ENCODE results near the gene TECPR2. TPM values are rescaled to one million over a fixed set of nuclear protein-coding genes. Genes with fewer than 3 reads are reported as not detected.
A peak's percentile ranks its signal among the peaks of the same experiment; 100 is the strongest.

The TECPR2 gene
- total RNA-seq, 1 donor from 2014 or later: 8.6 TPM

DNA sequence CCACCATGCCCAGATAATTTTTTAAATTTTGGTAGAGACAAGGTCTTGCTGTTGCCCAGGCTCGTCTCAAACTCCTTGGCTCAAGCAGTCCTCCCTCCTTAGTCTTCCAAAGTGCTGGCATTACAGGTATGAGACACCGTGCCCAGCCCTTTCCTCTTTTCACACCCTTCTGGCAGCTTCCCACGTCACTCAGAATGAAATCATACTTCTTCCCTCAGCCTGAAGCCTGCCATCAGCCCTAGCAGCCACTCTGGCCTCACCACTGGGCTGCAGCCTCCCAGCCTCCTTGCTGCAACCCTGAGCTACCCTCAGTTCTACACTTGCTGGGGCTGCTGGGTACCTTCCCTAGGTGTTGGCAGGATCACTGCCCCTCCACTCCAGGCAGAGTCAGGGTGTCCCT lies 128.6 kb downstream of the TECPR2 start:
- no peak for FAIRE-seq
- no peak for DNase-seq (ENCODE audit: low spot score in 2 of 2)

DNA sequence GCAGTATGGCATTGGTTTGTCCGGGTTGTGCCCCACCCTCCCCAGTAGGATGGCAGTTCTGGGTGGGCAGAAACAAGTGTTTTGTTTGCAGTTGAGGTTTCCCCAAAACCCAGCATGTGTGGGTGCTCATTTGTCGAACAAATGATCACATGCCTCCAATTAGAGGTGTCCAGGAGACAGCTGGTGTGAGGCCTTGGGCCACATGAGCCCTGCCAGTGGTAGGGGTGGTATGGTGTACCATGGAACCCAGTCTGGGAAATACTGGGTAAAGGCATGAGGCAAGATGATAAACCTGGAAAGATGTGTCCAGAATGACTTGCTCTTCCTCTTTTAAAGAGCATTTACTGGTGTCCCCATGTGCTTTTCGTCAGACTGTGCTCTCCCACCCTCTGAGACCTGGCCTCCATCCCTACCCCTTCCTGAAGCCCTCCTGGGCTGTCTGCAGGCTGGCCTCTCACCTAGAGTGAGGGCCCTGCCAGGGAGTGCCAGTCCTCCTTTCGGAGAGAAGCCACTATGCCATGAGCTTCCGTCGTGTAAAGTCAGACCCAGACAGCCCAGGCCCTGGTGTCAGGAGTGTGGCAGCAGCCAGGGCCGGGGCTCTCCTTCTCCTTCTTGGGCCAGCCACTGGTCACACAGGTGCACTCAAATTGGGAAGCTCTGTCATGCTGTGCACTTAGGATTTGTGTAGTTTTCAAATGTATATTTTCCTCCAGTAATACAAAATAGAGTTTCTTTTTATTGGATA lies 129.2 kb downstream of the TECPR2 start:
- FAIRE-seq (no peak), DNase-seq (ENCODE audit: low spot score in 2 of 2) (no peak)

DNA sequence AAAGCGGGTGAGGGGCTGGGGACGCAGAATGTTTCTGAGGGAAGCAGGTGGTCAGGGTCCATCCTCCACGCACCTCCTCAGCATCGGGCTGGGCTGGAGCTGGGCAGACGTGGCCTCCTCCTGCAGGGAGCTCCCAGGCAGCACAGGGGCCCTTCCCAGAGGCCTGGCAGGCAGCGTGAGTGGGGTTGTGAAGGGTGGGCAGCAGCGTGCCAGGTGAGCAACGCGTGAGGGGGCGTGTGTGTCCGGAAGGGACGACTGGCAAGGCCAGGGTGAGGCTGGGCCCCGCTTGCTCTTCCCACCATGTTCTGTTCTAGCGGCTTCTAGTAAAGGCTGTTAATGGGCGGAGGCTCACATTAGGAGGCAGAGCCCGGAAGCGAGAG lies 129.8 kb downstream of the TECPR2 start:
- FAIRE-seq (no peak), DNase-seq (ENCODE audit: low spot score in 2 of 2) (no peak)

DNA sequence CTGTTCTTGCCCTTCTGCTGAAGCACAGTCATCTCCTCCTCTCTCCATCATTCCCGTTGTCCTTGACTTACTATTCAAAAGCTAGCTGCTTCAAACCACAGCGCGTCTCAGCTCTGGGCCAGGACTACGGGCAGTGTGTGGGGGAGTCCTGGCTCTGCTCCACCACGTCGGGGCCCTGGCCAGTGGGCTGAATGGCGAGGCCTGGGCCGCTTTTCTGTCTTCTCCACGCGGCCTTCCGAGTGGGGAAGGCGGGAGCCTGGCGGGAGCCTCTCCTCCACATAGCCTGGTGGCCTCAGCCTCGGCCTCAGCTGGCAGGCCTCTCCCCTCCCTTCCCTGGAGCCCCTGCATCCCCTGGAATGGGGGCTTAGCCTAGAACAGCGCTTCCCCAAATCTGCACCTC lies 130.4 kb downstream of the TECPR2 start:
- DNase-seq (ENCODE audit: low spot score in 2 of 2) (no peak), FAIRE-seq (no peak)

DNA sequence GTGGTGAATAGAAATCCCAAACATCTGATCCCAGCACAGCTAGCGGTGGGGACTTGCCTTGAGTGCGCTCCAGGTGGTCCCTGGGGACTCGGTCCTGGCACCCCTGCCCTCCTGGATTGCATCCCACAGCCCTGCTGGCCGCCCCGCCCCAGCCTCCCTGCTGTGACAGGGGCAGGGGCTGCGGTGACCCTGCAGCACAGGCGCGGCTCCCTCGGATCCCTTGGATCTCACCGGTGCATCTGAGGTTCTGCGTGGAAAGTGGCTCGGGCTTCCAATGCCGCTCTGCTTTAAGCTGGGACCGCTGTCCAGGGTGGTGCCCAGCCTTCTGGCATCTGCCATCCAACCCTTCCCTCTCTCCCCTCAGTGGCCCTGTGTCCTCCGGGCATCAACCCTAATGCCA lies 130.8 kb downstream of the TECPR2 start:
- no peak for FAIRE-seq
- DNase-seq (ENCODE audit: low spot score in 2 of 2): no peak

DNA sequence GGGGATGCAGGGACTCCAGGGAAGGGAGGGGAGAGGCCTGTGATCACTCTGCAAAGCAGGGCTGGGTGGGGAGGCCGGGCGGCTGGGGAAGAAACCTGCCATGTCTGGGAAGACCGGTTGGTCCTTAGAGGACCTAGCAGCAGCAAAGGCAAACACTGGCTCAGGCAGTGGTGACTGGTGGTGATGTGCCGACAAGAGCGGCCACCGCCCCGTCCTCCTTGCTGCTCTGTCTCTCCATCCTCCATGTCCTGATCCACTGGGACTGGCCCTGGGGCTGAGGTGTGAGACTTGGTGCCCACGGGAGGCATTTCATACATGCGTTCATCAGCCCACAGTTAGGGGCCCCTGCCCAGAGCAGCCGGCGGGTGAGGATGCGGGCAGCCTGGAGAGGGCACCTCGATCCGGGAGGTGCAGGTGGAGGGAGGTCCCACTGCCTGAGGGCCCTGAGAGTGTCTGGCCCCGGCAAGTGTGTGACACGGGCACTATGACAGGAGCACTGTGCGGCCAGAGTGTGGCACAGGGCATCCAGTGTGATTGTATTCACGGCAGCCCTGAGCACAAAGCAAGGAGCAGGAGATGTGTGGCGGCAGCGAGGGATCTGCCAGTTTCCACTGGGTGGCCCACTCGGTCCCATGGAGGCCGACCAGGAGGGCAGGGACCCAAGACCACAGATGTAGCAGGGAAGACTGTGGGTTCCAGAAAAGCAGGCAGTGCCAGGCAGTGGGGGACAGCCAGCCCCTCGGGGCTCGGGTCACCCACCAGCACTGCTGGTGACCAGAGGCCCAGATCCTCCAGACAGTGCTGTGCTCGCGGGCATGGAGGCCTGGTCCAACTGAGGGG lies 133.0 kb downstream of the TECPR2 start:
- DNase-seq (ENCODE audit: low spot score in 2 of 2) (peak in 1 of 2 donors; percentile 14), FAIRE-seq (no peak)

DNA sequence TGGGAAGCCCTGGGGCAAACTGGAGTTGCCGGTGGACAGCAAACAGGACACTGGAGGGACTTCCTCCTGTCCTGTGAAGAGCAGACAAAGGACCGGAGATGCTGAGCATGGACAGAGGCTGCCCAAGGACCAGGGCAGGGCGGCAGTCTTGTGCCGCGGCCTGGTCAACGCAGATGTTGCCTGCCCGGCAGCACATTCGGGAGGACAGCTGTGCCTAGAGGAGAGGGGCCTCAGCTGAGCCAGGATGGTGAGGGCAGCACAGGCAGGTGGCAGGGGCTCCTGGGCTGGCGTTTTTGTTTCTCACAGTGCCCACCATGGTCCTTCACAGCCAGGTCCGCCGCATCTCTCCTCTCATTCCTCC lies 133.6 kb downstream of the TECPR2 start:
- DNase-seq (ENCODE audit: low spot score in 2 of 2) (no peak), FAIRE-seq (no peak)

DNA sequence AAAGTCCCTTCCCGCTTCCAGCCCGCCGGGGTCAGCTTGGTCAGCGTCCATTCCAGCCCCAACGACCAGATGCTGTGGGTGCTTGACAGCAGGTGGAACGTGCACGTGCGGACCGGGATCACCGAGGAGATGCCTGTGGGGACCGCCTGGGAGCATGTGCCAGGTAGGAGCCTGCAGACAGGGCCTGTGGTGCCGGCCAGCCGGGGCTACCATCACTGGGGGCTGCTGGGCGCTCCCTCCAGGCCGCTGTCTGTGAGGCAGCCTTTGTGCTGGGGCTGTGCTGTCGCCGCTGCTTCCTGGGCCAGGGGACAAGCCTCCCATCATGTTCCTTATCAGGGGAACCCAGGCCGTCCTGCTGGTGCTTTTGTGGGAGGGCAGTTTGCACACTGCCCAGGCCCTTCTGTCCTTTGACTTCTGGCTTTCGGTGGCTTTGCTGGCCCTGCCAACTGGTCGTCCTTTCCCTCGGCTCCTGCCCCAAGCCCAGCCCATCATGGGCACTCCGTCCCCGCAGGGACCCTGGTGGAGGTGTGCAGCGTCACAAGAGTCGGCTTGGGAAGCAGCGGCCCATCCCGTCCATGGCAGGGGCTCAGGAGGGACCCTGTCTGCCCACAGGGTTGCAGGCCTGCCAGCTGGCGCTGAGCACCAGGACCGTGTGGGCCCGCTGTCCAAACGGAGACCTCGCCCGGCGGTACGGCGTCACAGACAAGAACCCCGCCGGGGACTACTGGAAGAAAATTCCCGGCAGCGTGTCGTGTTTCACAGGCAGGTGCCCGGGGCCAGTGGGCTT lies 134.4 kb downstream of the TECPR2 start:
- FAIRE-seq: no peak

DNA sequence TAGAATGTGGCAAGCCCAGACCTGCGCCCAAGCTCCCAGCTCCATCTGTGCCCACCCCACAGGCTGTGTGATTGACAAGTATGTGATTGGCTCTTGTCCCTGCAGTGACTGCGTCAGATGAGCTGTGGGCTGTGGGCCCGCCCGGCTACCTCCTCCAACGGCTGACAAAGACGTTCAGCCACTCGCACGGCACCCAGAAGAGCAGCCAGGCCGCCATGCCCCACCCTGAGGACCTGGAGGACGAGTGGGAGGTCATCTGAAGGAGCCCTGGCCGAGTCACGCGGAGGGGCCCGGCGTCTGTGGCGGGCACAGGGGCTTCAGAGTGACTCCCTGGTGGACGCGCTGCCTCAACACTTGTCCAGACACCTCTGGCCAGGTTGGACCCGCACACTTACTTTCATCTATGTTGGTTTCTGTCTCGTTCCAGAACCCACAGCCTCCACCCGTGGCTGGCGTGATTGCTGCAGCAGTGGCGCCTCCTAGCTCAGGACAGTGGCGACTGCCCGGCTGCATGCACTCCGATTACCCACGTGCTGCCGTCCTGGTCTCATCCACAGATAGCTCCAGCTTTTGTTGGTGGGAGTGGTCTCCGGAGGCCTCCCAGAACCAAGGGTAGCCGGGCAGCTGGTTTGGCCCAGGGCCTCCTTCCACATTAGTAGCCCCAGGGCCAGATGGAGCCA lies 135.4 kb downstream of the TECPR2 start:
- FAIRE-seq (no peak), DNase-seq (ENCODE audit: low spot score in 2 of 2) (peak in 1 of 2 donors; percentile 34)

More for the DNA sequence above, 134.4 kb downstream of the TECPR2 start:
- DNase-seq (ENCODE audit: low spot score in 2 of 2): peak in 1 of 2 donors; percentile 13

DNA sequence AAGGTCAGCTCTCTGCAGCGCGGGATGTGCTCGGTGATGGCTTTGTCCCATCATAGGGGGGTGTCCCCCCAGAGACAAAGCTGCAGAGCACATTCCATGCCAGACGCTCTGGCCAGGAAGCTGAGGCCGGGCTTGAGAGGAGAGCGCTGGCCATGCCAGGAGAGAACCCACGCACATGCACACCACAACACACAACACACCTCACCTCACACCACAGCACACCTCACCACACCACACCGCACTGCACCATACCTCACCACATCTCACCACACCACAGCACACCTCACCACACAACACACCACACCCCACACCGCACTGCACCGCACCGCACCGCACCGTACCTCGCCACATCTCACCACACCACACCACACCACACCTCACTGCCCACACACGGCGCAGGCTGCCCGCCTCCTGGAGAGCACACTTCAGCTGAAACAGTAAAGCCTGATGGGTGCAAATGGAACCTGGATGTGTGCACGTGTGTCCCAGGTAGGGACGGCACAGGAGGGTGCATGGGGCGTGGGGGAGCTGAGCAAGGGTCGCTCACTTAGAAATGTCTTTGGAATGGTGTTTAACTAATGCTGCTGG lies 136.0 kb downstream of the TECPR2 start:
- DNase-seq (ENCODE audit: low spot score in 2 of 2) (peak in 1 of 2 donors; percentile 22), FAIRE-seq (no peak)

DNA sequence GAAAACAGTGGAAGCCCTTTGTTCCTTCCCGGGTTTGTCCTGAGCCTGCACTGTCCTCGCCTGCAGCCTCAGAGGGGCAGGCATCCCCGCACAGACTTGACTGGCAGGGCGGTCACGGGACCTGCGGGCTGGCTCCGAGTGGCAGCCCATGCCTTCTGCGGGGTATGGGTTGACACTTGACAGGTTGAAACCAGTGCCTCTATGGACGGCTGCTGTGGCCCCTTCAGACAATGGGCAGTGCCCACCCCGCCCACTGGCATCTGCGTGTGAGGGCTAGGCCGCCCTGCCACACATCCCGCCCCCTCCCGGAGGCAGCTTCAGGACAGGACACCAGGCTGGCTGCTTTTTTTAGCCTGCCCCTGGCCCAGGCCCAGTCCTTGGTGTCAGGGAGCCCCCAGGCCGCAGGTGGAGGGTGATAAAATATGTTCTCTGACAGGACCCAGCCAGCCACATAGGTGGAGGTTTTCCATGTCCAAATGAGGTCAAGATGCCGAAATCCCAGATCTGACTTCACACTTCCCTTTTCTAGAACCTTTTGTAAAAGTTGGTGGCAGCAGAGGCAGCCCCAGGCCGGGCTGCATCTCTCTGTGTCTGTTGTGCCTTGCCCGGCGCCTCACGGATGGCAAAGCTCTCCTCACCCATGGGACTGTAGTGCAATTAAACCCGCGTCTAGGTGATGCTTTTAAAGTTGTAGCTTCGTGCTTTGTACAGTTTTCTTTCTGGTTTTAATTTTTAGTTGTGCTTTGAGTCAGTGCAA lies 136.8 kb downstream of the TECPR2 start:
- FAIRE-seq: no peak
- DNase-seq (ENCODE audit: low spot score in 2 of 2): peak in 1 of 2 donors; percentile 16

DNA sequence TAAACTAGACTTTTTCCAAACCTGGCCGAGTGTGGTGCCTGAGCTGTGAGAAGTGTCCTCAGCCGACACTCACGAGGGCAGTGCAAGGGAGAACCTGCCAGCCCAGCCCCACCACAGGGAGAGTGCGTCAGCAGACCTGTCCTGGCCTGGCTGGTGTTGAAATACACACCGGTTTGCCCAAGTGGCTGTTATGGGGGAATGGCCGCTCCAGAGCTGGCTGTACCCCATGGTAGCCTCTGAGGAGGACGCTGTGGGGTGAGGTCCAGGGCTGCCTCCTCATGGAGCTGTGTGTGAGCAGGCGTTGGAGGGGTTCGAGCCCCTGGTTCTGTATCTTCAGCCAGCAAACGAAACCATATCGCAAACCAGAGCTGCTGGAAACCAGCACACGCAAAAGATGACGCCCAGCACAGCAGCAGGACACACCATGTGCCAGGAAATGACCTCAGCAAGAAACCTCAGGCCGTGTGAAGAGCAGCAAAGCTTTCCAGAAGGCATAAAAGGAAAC lies 137.5 kb downstream of the TECPR2 start:
- peak in 1 of 2 donors; percentile 22 for DNase-seq (ENCODE audit: low spot score in 2 of 2)
- no peak for FAIRE-seq

DNA sequence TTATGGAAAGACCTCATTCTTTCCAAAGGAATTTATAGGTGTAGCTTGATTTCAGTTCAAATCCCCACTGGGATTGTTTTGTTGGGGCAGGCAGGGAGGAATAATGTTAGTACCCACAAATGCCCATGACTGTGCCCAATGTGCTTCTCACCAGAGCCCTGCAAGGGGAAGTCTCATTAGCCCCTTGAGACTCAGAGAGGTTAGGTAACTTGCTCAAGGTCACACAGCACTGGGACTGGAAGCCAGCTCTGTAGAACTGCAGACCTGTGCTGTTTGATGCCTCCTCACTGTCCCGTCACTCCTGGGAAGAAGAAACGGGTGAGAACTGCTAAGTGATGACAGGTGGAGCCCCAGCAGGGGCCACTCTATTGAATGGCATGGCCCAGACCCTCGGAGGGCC lies 138.0 kb downstream of the TECPR2 start:
- FAIRE-seq (no peak), DNase-seq (ENCODE audit: low spot score in 2 of 2) (no peak)

DNA sequence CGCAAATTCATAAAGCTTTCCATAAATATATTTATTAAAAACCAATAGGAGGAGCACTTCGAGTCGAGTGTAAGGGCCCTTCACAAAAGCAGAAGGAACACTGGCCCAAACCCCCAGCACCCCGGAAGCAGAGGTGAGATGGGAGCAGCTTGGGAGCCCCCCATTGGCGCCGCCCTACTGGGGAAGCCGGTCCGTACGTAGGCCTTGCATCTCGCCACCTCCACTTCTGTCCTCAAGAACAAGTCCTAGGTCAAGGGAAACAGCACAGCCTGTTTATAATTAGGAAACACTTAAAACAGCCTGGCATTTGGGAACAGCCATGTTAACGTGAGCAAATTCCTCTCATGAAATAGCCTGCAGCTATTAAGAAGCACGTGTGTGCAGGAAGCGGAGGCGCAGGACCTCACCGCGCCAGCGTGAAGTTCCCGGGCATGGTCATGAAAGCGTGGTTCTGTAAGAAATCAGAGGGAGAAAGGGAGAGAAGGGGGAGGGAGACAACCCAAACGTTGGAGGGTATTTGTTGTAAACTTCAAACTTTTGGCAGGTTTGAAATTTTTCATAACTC lies 139.1 kb downstream of the TECPR2 start:
- FAIRE-seq (no peak), DNase-seq (ENCODE audit: low spot score in 2 of 2) (no peak)

DNA sequence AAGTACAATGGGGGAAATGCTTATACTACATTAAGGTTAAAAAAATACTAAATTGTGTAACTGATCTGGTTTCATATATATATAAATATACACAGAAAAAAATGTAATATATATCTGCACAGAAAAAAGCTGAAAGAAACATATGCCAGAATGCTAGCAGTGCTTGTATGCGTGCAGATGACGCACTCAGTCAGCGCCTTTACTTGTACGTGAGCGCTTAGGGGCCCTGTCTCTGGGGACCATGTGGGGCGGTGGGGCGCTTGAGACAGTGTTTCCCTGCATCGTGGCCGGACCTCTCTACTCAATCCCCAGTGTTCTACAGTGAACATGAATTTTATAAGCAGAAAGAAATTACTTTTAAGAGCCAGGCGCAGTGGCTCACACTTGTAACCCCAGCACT lies 139.8 kb downstream of the TECPR2 start:
- DNase-seq (ENCODE audit: low spot score in 2 of 2) (no peak), FAIRE-seq (no peak)

DNA sequence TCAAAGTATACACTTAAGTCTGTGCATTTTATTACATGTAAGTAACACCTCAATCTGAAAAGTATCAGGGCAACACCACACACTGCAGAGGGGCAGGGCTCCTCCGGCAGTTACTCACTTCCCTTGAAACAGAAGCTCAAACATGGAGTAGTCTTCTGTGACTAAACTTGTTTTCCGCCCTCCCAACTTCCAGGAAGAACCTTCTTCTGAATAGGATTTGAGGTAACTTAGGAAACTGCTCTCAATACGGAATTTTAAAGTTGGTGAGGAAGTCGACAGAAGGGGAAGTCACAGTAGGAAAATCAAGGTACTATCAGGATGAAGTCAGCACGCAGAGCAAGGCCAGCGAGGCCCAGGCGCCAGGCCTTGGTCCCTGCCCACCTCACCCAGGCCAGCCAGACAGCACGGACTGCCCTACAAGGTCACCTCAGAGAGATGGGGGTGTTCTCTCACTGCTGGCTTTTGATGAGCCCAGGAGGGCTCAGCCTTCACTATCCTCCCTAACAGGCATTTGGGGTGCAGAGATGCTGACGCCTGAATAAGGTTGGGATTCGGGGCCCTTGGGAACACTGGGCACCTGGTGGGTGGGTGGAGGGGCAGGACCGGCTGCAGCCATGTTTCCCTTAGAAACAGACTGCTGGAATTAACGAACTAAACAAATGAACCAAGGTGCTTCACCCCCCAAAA lies 141.0 kb downstream of the TECPR2 start:
- FAIRE-seq: no peak
- DNase-seq (ENCODE audit: low spot score in 2 of 2): peak in 1 of 2 donors; percentile 23

DNA sequence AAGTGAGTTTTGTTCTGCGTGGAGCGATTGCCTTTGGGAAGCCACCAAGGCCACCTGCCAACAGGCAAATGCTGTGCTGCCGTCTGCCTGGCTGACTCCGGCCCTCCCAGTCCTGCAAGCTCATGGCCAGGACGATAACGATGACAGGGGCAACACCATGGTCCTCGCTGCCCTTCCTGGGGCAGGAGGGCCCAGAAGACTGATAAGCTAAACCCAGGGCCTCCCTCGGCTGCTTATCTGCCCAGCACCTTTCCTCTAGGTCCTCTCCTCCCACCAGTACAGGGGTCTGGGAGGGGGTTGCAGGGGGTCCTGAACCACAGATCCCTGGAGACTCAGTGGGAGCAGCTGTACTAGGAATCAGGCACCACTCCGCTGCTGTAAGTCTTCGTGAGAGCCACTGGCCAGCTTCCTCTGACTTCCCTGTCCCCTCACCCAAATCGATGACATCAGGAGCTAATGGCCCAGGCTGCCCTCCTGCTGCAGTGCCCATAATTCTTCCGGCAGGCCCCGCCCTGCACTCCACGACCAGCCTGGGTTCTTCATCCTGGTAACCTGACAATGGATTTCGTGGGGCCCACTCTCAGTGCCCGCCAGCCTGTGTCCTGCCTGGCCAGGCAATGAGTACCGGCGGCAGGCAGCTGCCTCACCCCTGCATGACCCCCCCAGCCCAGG lies 141.7 kb downstream of the TECPR2 start:
- FAIRE-seq (no peak), DNase-seq (ENCODE audit: low spot score in 2 of 2) (peak in 1 of 2 donors; percentile 22)
